Measurements from ENCODE around the gene PRKCSH.

The PRKCSH gene

DNA sequence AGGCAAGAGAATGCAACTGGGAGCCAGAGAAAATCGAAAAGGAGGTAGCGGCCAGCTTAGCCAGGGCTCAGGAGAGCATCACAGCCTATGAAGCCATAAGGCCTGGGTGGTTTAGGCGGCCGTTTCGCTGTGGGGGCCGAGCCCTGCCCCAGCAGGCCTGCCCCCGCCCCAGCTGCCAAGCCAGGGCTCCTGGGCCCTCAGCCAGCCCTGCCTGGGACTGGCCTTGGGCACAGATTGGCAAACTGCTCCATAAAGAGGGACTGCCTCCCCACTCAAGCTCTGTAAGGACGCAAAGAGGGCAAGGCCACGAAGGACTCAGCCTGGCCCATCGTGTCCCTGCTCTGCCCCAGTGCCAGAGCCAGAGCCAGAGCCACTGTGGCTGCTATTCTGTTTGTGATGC lies 60.0 kb downstream of the PRKCSH start:
- POLR2A ChIA-PET, result no interaction called here
- TF ChIP-seq ZNF138 (tag by site-specific recombination; IDR thresholded peaks at IDR 0.05; ENCODE audit: borderline replicate concordance) (no peak), ZNF677 (tag by site-specific recombination; IDR thresholded peaks at IDR 0.05) (no peak), ZNF610 (tag by site-specific recombination; IDR thresholded peaks at IDR 0.05; ENCODE audit: borderline replicate concordance) (no peak), ZNF266 (tag by site-specific recombination; IDR thresholded peaks at IDR 0.05; ENCODE audit: low read depth) (no peak), ZNF350 (tag by site-specific recombination; IDR thresholded peaks at IDR 0.05) (no peak), ZNF555 (tag by site-specific recombination; conservative IDR thresholded peaks at IDR 0.05) (no peak), ZEB2 (tag by site-specific recombination; IDR thresholded peaks at IDR 0.05) (no peak), ZNF132 (tag by site-specific recombination; IDR thresholded peaks at IDR 0.05; ENCODE audit: borderline replicate concordance) (no peak), ZNF157 (tag by site-specific recombination; IDR thresholded peaks at IDR 0.05) (no peak), ZNF404 (tag by site-specific recombination; IDR thresholded peaks at IDR 0.05) (no peak), HIC1 (tag by site-specific recombination; IDR thresholded peaks at IDR 0.05) (no peak), ZNF664 (tag by site-specific recombination; IDR thresholded peaks at IDR 0.05) (no peak), ZNF660 (tag by site-specific recombination; IDR thresholded peaks at IDR 0.05) (no peak), ZNF354C (tag by site-specific recombination; IDR thresholded peaks at IDR 0.05; ENCODE audit: borderline replicate concordance, low read depth) (no peak)
- TF ChIP-seq, protein P1, sequence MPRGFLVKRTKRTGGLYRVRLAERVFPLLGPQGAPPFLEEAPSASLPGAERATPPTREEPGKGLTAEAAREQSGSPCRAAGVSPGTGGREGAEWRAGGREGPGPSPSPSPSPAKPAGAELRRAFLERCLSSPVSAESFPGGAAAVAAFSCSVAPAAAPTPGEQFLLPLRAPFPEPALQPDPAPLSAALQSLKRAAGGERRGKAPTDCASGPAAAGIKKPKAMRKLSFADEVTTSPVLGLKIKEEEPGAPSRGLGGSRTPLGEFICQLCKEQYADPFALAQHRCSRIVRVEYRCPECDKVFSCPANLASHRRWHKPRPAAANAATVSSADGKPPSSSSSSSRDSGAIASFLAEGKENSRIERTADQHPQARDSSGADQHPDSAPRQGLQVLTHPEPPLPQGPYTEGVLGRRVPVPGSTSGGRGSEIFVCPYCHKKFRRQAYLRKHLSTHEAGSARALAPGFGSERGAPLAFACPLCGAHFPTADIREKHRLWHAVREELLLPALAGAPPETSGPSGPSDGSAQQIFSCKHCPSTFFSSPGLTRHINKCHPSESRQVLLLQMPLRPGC (tag by site-specific recombination; IDR thresholded peaks at IDR 0.05), result no peak
- TF ChIP-seq, protein P2, sequence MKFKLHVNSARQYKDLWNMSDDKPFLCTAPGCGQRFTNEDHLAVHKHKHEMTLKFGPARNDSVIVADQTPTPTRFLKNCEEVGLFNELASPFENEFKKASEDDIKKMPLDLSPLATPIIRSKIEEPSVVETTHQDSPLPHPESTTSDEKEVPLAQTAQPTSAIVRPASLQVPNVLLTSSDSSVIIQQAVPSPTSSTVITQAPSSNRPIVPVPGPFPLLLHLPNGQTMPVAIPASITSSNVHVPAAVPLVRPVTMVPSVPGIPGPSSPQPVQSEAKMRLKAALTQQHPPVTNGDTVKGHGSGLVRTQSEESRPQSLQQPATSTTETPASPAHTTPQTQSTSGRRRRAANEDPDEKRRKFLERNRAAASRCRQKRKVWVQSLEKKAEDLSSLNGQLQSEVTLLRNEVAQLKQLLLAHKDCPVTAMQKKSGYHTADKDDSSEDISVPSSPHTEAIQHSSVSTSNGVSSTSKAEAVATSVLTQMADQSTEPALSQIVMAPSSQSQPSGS (tag by site-specific recombination; IDR thresholded peaks at IDR 0.05; ENCODE audit: low read depth), result no peak
- Histone ChIP-seq H3K9me3 (ENCODE audit: control insufficient read depth, insufficient read depth, low read depth, low read length) (no peaks in the 10 kb centered on the region), H3K4me1 (ENCODE audit: control insufficient read depth, insufficient read depth, low read length) (no peaks in the 10 kb centered on the region), H3K27ac (ENCODE audit: extremely low read depth, low read depth, low read length) (no peak overlapping the region), H3K36me3 (ENCODE audit: control insufficient read depth in 2 of 2, insufficient read depth in 1 of 2, low read length in 2 of 2) (peaks cover 5 to 26% of the 10 kb centered on the region in 2 experiments; a peak in 2 of 3 replicates), H3K4me3 (ENCODE audit: low read depth, low read length) (no peak overlapping the region)
- CTCF ChIA-PET, result interaction anchor here (0.9 to 2.1 kb wide), 7 partner anchors 10 to 127 kb away, joined by 3 to 12 read pairs (median 5); no protein-coding TSS in a partner anchor

DNA sequence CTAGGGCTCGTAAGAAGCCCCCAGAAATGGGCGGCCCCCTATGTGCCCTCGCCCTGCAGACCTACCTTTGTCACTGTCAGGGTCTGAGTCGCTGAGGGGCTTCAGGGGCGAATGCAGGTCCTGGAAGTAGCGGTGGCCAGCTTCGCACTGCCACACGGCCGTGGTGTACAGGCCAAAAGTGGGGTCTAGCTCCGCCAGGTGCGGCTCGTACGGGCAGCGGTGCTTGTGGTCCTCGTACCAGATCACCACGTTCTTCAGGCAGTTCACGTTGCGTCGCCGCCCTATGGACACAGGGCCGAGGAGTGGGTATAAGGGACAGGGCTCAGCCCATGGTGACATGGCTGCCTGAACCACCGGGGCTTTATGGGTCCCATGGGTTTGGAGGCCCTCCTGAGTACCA lies 60.5 kb downstream of the PRKCSH start:
- no peaks in the 10 kb centered on the region for H3K9me3 ChIP-seq (ENCODE audit: control insufficient read depth, insufficient read depth, low read depth, low read length)
- peaks cover 5 to 26% of the 10 kb centered on the region in 2 experiments; a peak in 2 of 3 replicates for H3K36me3 ChIP-seq (ENCODE audit: control insufficient read depth in 2 of 2, insufficient read depth in 1 of 2, low read length in 2 of 2)
- TF ChIP-seq ZNF521 (tag by site-specific recombination; IDR thresholded peaks at IDR 0.05) (no peak), ZNF561 (tag by site-specific recombination; IDR thresholded peaks at IDR 0.05; ENCODE audit: borderline replicate concordance) (no peak), ZNF19 (tag by site-specific recombination; IDR thresholded peaks at IDR 0.05; ENCODE audit: low read depth) (no peak), ZNF157 (tag by site-specific recombination; IDR thresholded peaks at IDR 0.05) (no peak), ZNF596 (tag by site-specific recombination; IDR thresholded peaks at IDR 0.05) (no peak)
- H3K4me3 ChIP-seq (ENCODE audit: low read depth, low read length), result no peak overlapping the region
- H3K4me1 ChIP-seq (ENCODE audit: control insufficient read depth, insufficient read depth, low read length), result no peaks in the 10 kb centered on the region
- CTCF ChIA-PET, result interaction anchor here (0.6 to 2.1 kb wide), 10 partner anchors 9 to 192 kb away, joined by 3 to 12 read pairs (median 4); no protein-coding TSS in a partner anchor
- POLR2A ChIA-PET, result no interaction called here
- no peak overlapping the region for H3K27ac ChIP-seq (ENCODE audit: extremely low read depth, low read depth, low read length)
